GM20000 (cell line): ENCODE data around the gene ZNF436.

Source experiments
- DNase-seq: peaks from one replicate; pipeline ENCODE4 v3.0.0; 2012; ENCODE audit warnings: low spot score
- CTCF ChIP-seq: IDR thresholded peaks from 2 replicates; pipeline ENCODE4 v1.5.1; 2012; ENCODE audit warnings: mild to moderate bottlenecking, control low read depth; ENCODE audit errors: extremely low read depth, missing control alignments

The ZNF436 gene

GRCh38 chr1:23369335-23370013 lies at the start of gene ZNF436:
TSS of gene ZNF436 (minus strand) at chr1:23369836. CDS start at chr1:23368005, 1,831 bp downstream.
- no peak for TF ChIP-seq CTCF
- DNase-seq, result peak; percentile 32

GRCh38 chr1:23419180-23419579 lies 49.5 kb upstream of the ZNF436 start:
- no peak for DNase-seq

GRCh38 chr1:23417570-23417969 lies 47.9 kb upstream of the ZNF436 start:
- TF ChIP-seq CTCF, result no peak
- DNase-seq, result no peak

More at GRCh38 chr1:23419180-23419579, 49.5 kb upstream of the ZNF436 start:
- no peak for TF ChIP-seq CTCF

- TF ChIP-seq CTCF, result no peak
- no peak for DNase-seq
These were observed 47.3 kb upstream of the ZNF436 start for GRCh38 chr1:23416964-23417363.

- DNase-seq, result no peak
These were observed 39.2 kb upstream of the ZNF436 start for GRCh38 chr1:23408797-23409290.

GRCh38 chr1:23407016-23407630 lies 37.5 kb upstream of the ZNF436 start:
- TF ChIP-seq CTCF, result no peak
- DNase-seq, result no peak

More at GRCh38 chr1:23408797-23409290, 39.2 kb upstream of the ZNF436 start:
- no peak for TF ChIP-seq CTCF

- no peak for TF ChIP-seq CTCF
- no peak for DNase-seq
These were observed 36.3 kb upstream of the ZNF436 start for GRCh38 chr1:23405946-23406345.
